PC-9 (cell line): ENCODE results near the gene POLD4. TPM values are rescaled to one million over a fixed set of nuclear protein-coding genes. Genes with fewer than 3 reads are reported as not detected.
A peak's percentile ranks its signal among the peaks of the same experiment; 100 is the strongest.
"Not testable (repeated sequence)": the region's sequence is repeated elsewhere in the genome, so short reads cannot be mapped to it uniquely, and the experiment has no call there.

ENCODE experiments used
- BruUV-seq: library from RNA; stranded (reverse); fragments of 400-500 nt; replicated peaks from 2 replicates; lab custom pipeline; 2021; lab: Mats Ljungman, UMichigan
- CTCF ChIA-PET: fragments of 300-600 bp; sonication (Branson Sonifier 250); formaldehyde crosslinking; loops from one replicate; lab custom pipeline; 2022; ENCODE audit warnings: antibody characterized with exemption; lab: Charles Lee
- POLR2A ChIA-PET: fragments of 300-600 bp; sonication (Branson Sonifier 250); formaldehyde crosslinking; loops from one replicate; lab custom pipeline; 2022; ENCODE audit warnings: antibody characterized with exemption; ENCODE audit not compliant: unreplicated experiment; lab: Charles Lee
- DNase-seq, 2 experiments: peaks; one replicate each; pipeline versions ENCODE4 v3.0.0 to v3.0.0-alpha.2; 2015 to 2022; ENCODE audit warnings: mixed read lengths in 1 of 2
- H2AFZ ChIP-seq: fragments of 200-600 bp; sonication (generic); 2 replicates; pipeline ENCODE4 v1.8.1; 2017; ENCODE audit warnings: antibody characterized with exemption
- H3F3A ChIP-seq: fragments of 200-600 bp; sonication (generic); 2 replicates; pipeline ENCODE4 v1.8.1; 2017; ENCODE audit warnings: antibody characterized with exemption, mild to moderate bottlenecking, low read depth; ENCODE audit not compliant: insufficient read depth
- H3K27ac ChIP-seq: fragments of 200-600 bp; sonication (generic); 2 replicates; pipeline ENCODE4 v1.6.1; 2016; ENCODE audit warnings: mixed run types
- H3K27me3 ChIP-seq: fragments of 200-600 bp; sonication (generic); 2 replicates; pipeline ENCODE4 v1.6.1; 2016; ENCODE audit warnings: low read depth, mixed run types; ENCODE audit not compliant: insufficient read depth
- H3K36me3 ChIP-seq: fragments of 200-600 bp; sonication (generic); 2 replicates; pipeline ENCODE4 v1.6.1; 2016; ENCODE audit warnings: low read depth, mixed run types
- H3K4me1 ChIP-seq: fragments of 200-600 bp; sonication (generic); replicated peaks from 2 replicates; pipeline ENCODE4 v1.6.1; 2016; ENCODE audit warnings: mixed run types; ENCODE audit not compliant: insufficient read depth
- H3K4me2 ChIP-seq: fragments of 200-600 bp; sonication (generic); 2 replicates; pipeline ENCODE4 v1.6.1; 2017; ENCODE audit warnings: mixed run types
- H3K4me3 ChIP-seq: fragments of 200-600 bp; sonication (generic); 2 replicates; pipeline ENCODE4 v1.6.1; 2016; ENCODE audit warnings: mixed run types
- H3K79me2 ChIP-seq: fragments of 200-600 bp; sonication (generic); 2 replicates; pipeline ENCODE4 v1.6.1; 2017; ENCODE audit warnings: low read depth, mixed run types
- H3K9me2 ChIP-seq: fragments of 200-600 bp; sonication (generic); 2 replicates; pipeline ENCODE4 v1.8.1; 2017; ENCODE audit warnings: mild to moderate bottlenecking; ENCODE audit not compliant: insufficient read depth
- H3K9me3 ChIP-seq: fragments of 200-600 bp; sonication (generic); 2 replicates; pipeline ENCODE4 v1.8.1; 2016; ENCODE audit warnings: low read depth; ENCODE audit not compliant: insufficient read depth
- H4K20me1 ChIP-seq: fragments of 200-600 bp; sonication (generic); 2 replicates; pipeline ENCODE4 v1.8.1; 2017; ENCODE audit not compliant: insufficient read depth
- EZH2 ChIP-seq: fragments of 200-600 bp; sonication (generic); IDR thresholded peaks from 2 replicates; pipeline ENCODE4 v1.8.0; 2017; ENCODE audit warnings: antibody characterized with exemption, low read depth
- intact Hi-C: fragments of 100-400 bp; cut with micrococcal nuclease; formaldehyde crosslinking; loops from one replicate; pipeline ENCODE4 v1.10.0; 2022; ENCODE audit not compliant: unreplicated experiment
- total RNA-seq: library from RNA; stranded (reverse); gene quantifications from 2 replicates; pipeline ENCODE4 v1.2.3, GENCODE V29; 2021
- TF ChIP-seq, protein P1 (sequence below): fragments of 200-600 bp; sonication (generic); conservative IDR thresholded peaks from 2 replicates; pipeline ENCODE4 v1.6.1; 2017; ENCODE audit warnings: mixed run types, antibody characterized with exemption, mild to moderate bottlenecking, moderate library complexity

Gene POLD4
- total RNA-seq, 1 experiment from 2014 or later = 67.1 TPM

GRCh38 chr11:67320691-67321090 lies 32.7 kb downstream of the POLD4 start:
- Histone ChIP-seq H3K9me3 (no peaks in the 10 kb centered on the region), H3K27ac (no peak overlapping the region), H3K4me3 (no peak overlapping the region), H3K36me3 (no peaks in the 10 kb centered on the region), H3K27me3 (no peaks in the 10 kb centered on the region), H4K20me1 (no peaks in the 10 kb centered on the region), H2AFZ (no peak overlapping the region), H3F3A (peaks cover 21% of the 10 kb centered on the region; the same call in 1 of the 2 replicates), H3K79me2 (peaks cover 30% of the 10 kb centered on the region), H3K4me2 (no peak overlapping the region), H3K4me1 (peaks cover 15% of the 10 kb centered on the region), H3K9me2 (no peaks in the 10 kb centered on the region)
- intact Hi-C loops = no loop called here
- DNase-seq = no peak
- ChIA-PET POLR2A (no interaction called here), CTCF (interaction anchor here (0.6 to 0.8 kb wide), 2 partner anchors 26 to 1098 kb away, joined by 3 to 4 read pairs; no protein-coding TSS in a partner anchor)
- BruUV-seq = no TSS peak
- no peak for TF ChIP-seq EZH2
- TF ChIP-seq, protein P1, sequence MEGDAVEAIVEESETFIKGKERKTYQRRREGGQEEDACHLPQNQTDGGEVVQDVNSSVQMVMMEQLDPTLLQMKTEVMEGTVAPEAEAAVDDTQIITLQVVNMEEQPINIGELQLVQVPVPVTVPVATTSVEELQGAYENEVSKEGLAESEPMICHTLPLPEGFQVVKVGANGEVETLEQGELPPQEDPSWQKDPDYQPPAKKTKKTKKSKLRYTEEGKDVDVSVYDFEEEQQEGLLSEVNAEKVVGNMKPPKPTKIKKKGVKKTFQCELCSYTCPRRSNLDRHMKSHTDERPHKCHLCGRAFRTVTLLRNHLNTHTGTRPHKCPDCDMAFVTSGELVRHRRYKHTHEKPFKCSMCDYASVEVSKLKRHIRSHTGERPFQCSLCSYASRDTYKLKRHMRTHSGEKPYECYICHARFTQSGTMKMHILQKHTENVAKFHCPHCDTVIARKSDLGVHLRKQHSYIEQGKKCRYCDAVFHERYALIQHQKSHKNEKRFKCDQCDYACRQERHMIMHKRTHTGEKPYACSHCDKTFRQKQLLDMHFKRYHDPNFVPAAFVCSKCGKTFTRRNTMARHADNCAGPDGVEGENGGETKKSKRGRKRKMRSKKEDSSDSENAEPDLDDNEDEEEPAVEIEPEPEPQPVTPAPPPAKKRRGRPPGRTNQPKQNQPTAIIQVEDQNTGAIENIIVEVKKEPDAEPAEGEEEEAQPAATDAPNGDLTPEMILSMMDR = no peak

DNA sequence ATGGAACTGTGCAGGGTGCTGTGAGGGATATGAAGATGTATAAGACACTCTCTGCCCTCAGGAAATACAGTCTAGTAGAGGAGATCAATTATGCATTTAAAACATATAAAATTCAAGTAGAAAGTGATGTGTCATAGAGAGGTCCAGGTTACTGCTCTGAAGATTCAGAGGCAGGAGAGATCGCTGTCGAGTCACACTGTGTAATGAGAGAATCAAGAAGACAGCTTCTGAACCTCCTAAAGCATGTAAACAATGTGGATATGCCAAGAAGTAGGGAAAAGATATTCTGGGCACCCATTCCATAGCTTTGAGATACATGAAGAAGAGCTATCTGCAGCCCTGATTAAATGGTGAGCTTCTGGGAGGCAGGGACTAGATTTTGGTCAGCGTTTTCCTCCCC lies 33.3 kb downstream of the POLD4 start:
- Histone ChIP-seq H3K4me2 (no peak overlapping the region; the same call in 1 of the 2 replicates), H3F3A (peaks cover 25% of the 10 kb centered on the region; the same call in 1 of the 2 replicates), H3K36me3 (no peaks in the 10 kb centered on the region), H3K4me1 (peaks cover 17% of the 10 kb centered on the region), H3K79me2 (peaks cover 30% of the 10 kb centered on the region), H3K4me3 (no peak overlapping the region), H4K20me1 (no peaks in the 10 kb centered on the region), H3K27me3 (no peaks in the 10 kb centered on the region), H3K27ac (no peak overlapping the region), H2AFZ (no peak overlapping the region), H3K9me3 (no peaks in the 10 kb centered on the region), H3K9me2 (no peaks in the 10 kb centered on the region)
- CTCF ChIA-PET = interaction anchor here (0.6 to 0.8 kb wide), 2 partner anchors 26 to 1098 kb away, joined by 3 to 4 read pairs; no protein-coding TSS in a partner anchor
- intact Hi-C loops = no loop called here
- no peak for TF ChIP-seq EZH2
- TF ChIP-seq, protein P1 = no peak
- POLR2A ChIA-PET = no interaction called here
- no TSS peak for BruUV-seq
- no peak for DNase-seq

DNA sequence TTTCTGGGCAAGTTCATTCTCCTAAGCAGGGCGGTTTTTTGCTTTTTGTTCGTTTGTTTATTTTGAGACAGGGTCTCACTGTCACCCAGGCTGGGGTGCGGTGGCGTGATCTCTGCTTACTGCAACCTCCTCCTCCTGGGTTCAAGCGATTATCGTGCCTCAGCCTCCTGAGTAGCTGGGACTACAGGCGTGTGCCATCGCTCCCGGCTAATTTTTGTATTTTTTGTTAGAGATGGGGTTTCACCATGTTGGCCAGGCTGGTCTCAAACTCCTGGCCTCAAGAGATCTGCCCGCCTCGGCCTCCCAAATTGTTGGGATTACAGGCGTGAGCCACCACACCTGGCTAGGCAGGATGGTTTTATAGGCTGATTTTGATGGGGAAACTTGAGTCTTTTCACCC lies 34.5 kb downstream of the POLD4 start:
- not testable (repeated sequence) for H4K20me1 ChIP-seq, H2AFZ ChIP-seq, H3K27me3 ChIP-seq, H3K36me3 ChIP-seq, DNase-seq, BruUV-seq, H3K27ac ChIP-seq, H3K9me2 ChIP-seq, H3K9me3 ChIP-seq
- H3K4me3 ChIP-seq = peak overlapping the region; percentile 76
- CTCF ChIA-PET = interaction anchor here (0.6 to 1.8 kb wide), 2 partner anchors 64 to 162 kb away, joined by 6 to 22 read pairs; no protein-coding TSS in a partner anchor
- H3K4me1 ChIP-seq = peaks cover 28% of the 10 kb centered on the region
- POLR2A ChIA-PET = interaction anchor here (0.7 kb wide), 2 partner anchors 27 to 430 kb away, joined by 4 to 5 read pairs; no protein-coding TSS in a partner anchor
- intact Hi-C loops = loop anchor here (5.0 to 10.0 kb wide), 3 partner anchors 364 to 912 kb away; partner anchors contain the start of gene PC
- peaks cover 30% of the 10 kb centered on the region for H3K79me2 ChIP-seq
- H3K4me2 ChIP-seq = peak overlapping the region; percentile 99
- H3F3A ChIP-seq = peaks cover 21% of the 10 kb centered on the region; the same call in 1 of the 2 replicates
